Subcutaneous adipose tissue (tissue), 4 donors: ENCODE results near the gene AURKAIP1. TPM values are rescaled to one million over a fixed set of nuclear protein-coding genes. Genes with fewer than 3 reads are reported as not detected.

Experiments used
- total RNA-seq, 4 donors: library from RNA; depleted of rRNA; stranded (reverse); fragments of >200 nt; gene quantifications; one replicate each; pipeline ENCODE4 v1.1.0, GENCODE V29; 2016
- TF ChIP-seq, protein P1 (sequence below): fragments of 450-650 bp; IDR thresholded peaks from one replicate; pipeline ENCODE4 v1.5.1; 2016; ENCODE audit warnings: low read depth, mild to moderate bottlenecking, control low read depth, antibody characterized with exemption, moderate library complexity

AURKAIP1 gene
- total RNA-seq, 4 donors from 2014 or later: 53.6 to 153 (median 83.5) TPM

DNA sequence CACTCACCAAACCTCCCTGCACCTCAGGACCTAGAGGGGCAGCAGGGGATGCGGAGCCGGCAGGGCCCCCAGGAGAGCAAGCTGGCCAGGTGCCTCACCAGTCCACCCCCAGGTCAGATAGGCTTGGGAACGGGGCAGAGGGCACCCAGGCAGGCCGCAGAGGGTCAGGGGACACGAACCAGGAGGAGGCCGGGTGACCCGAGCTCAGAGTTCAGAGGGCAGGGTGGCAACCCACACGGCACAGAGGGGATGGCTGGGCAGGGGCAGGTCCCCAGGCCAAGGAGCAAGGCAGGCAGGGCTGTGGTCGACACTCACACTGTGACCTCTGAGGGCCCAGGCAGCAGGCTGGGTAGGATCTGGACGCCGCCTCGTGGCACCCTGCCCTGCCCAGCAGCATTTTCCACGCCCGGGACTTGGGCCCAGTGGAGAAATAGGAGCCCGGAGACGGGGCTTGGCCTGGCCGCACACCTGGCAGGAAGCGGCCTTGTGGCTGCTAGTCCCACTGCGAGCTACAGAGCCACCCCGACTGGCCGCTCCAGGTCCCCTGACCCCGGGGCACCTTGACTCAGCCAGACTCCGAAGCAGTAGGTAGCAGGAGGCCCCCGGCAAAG lies 31.1 kb downstream of the AURKAIP1 start:
- TF ChIP-seq, protein P1, sequence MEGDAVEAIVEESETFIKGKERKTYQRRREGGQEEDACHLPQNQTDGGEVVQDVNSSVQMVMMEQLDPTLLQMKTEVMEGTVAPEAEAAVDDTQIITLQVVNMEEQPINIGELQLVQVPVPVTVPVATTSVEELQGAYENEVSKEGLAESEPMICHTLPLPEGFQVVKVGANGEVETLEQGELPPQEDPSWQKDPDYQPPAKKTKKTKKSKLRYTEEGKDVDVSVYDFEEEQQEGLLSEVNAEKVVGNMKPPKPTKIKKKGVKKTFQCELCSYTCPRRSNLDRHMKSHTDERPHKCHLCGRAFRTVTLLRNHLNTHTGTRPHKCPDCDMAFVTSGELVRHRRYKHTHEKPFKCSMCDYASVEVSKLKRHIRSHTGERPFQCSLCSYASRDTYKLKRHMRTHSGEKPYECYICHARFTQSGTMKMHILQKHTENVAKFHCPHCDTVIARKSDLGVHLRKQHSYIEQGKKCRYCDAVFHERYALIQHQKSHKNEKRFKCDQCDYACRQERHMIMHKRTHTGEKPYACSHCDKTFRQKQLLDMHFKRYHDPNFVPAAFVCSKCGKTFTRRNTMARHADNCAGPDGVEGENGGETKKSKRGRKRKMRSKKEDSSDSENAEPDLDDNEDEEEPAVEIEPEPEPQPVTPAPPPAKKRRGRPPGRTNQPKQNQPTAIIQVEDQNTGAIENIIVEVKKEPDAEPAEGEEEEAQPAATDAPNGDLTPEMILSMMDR: no peak

- TF ChIP-seq, protein P1: no peak
Measured at GRCh38 chr1:1342584-1343115, 32.4 kb downstream of the AURKAIP1 start.

DNA sequence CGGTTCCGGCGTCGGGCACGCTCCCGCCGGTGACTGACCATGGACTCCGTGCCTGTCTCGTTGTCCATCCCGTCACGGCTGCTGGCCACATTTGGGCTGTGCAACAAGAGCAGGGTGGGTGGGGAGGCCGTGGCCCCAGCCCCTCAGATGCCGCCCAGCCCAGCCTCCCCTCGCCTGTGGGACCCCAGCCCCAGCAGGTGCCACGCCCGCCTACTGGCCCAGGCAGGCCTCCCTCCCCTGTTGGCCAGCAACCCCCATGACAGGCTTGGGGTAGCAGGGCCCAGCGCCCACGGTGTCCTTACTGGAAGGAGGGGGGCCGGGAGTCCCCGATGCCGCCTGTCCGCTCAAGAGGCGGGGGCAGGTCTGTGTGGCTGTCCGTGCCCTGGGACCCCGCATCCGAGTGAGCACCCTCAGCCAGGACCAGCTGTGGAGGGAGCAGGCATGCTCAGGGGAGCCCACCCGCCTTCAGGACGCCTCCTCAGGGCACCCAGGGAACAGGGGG lies 32.9 kb downstream of the AURKAIP1 start:
- TF ChIP-seq, protein P1: no peak

- TF ChIP-seq, protein P1: no peak
Measured at GRCh38 chr1:1341549-1342021, 33.4 kb downstream of the AURKAIP1 start.

GRCh38 chr1:1340791-1341548 lies 34.0 kb downstream of the AURKAIP1 start:
- TF ChIP-seq, protein P1: no peak

DNA sequence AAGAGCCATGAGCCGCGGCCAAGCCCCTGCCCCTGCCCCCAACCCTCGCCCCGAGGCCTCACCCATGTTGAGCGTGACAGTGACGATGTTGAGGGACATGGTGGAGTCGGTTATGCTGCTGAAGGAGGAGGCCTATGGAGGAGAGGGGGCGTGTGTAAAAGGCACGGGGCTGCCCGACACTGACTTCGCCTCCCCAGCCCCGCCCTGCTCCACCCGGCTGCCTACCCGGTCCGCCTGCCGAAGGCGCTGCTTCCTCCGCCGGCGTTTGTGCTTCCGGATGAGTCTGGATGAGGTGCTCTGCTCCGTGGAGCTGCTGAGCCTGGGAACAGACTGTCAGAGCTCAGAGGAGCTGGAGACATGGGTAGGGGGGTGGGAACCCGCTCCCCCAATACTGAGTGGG lies 34.8 kb downstream of the AURKAIP1 start:
- TF ChIP-seq, protein P1: no peak

- TF ChIP-seq, protein P1: no peak
Measured at GRCh38 chr1:1338278-1338677, 36.7 kb downstream of the AURKAIP1 start.
